SK-N-SH (cell line): Measurements from ENCODE around the gene GATM. TPM values are rescaled to one million over a fixed set of nuclear protein-coding genes. Genes with fewer than 3 reads are reported as not detected.

Experiments
- CTCF ChIA-PET: fragments of 300-600, 350-600 bp; formaldehyde crosslinking; extraction: SDS; loops from one replicate; lab custom pipeline; 2021; lab: Yijun Ruan, JAX
- POLR2A ChIA-PET: fragments of 350-600 bp; sonication (Branson Sonifier 250); formaldehyde crosslinking; extraction: SDS; loops from one replicate; lab custom pipeline; 2020; ENCODE audit warnings: antibody characterized with exemption, inconsistent platforms; lab: Yijun Ruan, JAX
- DNase-seq: peaks from one replicate; pipeline ENCODE4 v3.0.0; 2012
- H2AFZ ChIP-seq: fragments of 200-600 bp; sonication (generic); 2 replicates; pipeline ENCODE4 v1.8.1; 2016; ENCODE audit warnings: antibody characterized with exemption, mild to moderate bottlenecking, low read depth
- H3F3A ChIP-seq: fragments of 200-600 bp; sonication (generic); replicated peaks from 2 replicates; pipeline ENCODE3; 2016; ENCODE audit warnings: antibody characterized with exemption, mild to moderate bottlenecking; ENCODE audit not compliant: insufficient read depth
- H3K27ac ChIP-seq, 2 experiments: fragments of 200-500 bp in 1 of 2; fragments of 200-600 bp in 1 of 2; sonication (Bioruptor generic) in 1 of 2; sonication (generic), shearing (Covaris generic) in 1 of 2; 2 replicates each; pipeline versions ENCODE4 v1.5.1 to v1.6.1; 2014 to 2016; ENCODE audit warnings: low read depth in 2 of 2, inconsistent platforms in 1 of 2, low read length in 1 of 2, mild to moderate bottlenecking in 1 of 2, mixed read lengths in 1 of 2
- H3K27me3 ChIP-seq: fragments of 200-600 bp; sonication (generic), shearing (Covaris generic); 2 replicates; pipeline ENCODE4 v1.6.1; 2016; ENCODE audit warnings: mixed run types; ENCODE audit not compliant: insufficient read depth
- H3K36me3 ChIP-seq, 2 experiments: fragments of 200-500 bp in 1 of 2; fragments of 200-600 bp in 1 of 2; sonication (Bioruptor generic) in 1 of 2; sonication (generic) in 1 of 2; replicated peaks in 1 of 2; 2 replicates each; pipeline versions ENCODE3 to v1.5.1; 2014 to 2016; ENCODE audit warnings: low read length in 1 of 2, mild to moderate bottlenecking in 1 of 2; ENCODE audit not compliant: insufficient read depth in 2 of 2, control insufficient read depth in 1 of 2
- H3K4me1 ChIP-seq, 2 experiments: fragments of 200-500 bp in 1 of 2; fragments of 200-600 bp in 1 of 2; sonication (Bioruptor generic) in 1 of 2; sonication (generic), shearing (Covaris generic) in 1 of 2; 2 replicates each; pipeline versions ENCODE4 v1.5.1 to v1.6.1; 2014 to 2016; ENCODE audit warnings: low read depth in 1 of 2, low read length in 1 of 2, mixed run types in 1 of 2; ENCODE audit not compliant: insufficient read depth in 2 of 2, control insufficient read depth in 1 of 2
- H3K4me2 ChIP-seq: fragments of 200-600 bp; sonication (generic), shearing (Covaris generic); 2 replicates; pipeline ENCODE4 v1.6.1; 2017; ENCODE audit warnings: mixed run types
- H3K4me3 ChIP-seq, 2 experiments: fragments of 200-500 bp in 1 of 2; fragments of 200-600 bp in 1 of 2; sonication (Bioruptor generic) in 1 of 2; sonication (generic), shearing (Covaris generic) in 1 of 2; 2 replicates each; pipeline versions ENCODE4 v1.5.1 to v1.8.1; 2014 to 2016; ENCODE audit warnings: low read depth in 2 of 2, inconsistent platforms in 1 of 2, low read length in 1 of 2, mild to moderate bottlenecking in 1 of 2, mixed read lengths in 1 of 2, moderate library complexity in 1 of 2
- H3K79me2 ChIP-seq: fragments of 200-600 bp; sonication (generic); 2 replicates; pipeline ENCODE4 v1.8.1; 2017; ENCODE audit warnings: mild to moderate bottlenecking; ENCODE audit not compliant: insufficient read depth
- H3K9ac ChIP-seq: fragments of 200-600 bp; sonication (generic); 2 replicates; pipeline ENCODE4 v1.6.1; 2017; ENCODE audit warnings: mixed run types
- H3K9me2 ChIP-seq: fragments of 200-600 bp; sonication (generic); 2 replicates; pipeline ENCODE4 v1.6.1; 2017; ENCODE audit warnings: mixed run types
- H3K9me3 ChIP-seq: fragments of 200-600 bp; sonication (generic); 2 replicates; pipeline ENCODE4 v1.6.1; 2017; ENCODE audit warnings: mixed run types, mild to moderate bottlenecking, moderate library complexity
- H4K20me1 ChIP-seq: fragments of 200-600 bp; sonication (generic); 2 replicates; pipeline ENCODE4 v1.6.1; 2017; ENCODE audit warnings: mild to moderate bottlenecking, mixed run types; ENCODE audit not compliant: insufficient read depth
- EP300 ChIP-seq, 2 experiments: IDR thresholded peaks; 2 replicates each; pipeline versions ENCODE4 v1.4.0 to v1.6.1; 2012; ENCODE audit warnings: borderline replicate concordance in 1 of 2, low read depth in 1 of 2, low read length in 1 of 2
- EZH2phosphoT487 ChIP-seq: fragments of 200-600 bp; sonication (generic); IDR thresholded peaks from 2 replicates; pipeline ENCODE4 v1.6.1; 2017; ENCODE audit warnings: low read depth, mixed run types, mild to moderate bottlenecking, antibody characterized with exemption, moderate library complexity, borderline replicate concordance
- FOXJ3 ChIP-seq: sonication (generic); formaldehyde crosslinking; IDR thresholded peaks from 2 replicates; pipeline ENCODE4 v1.5.1; 2020; ENCODE audit warnings: mild to moderate bottlenecking, missing genetic modification reagents
- NFIC ChIP-seq: IDR thresholded peaks from 2 replicates; pipeline ENCODE4 v1.4.0; 2012; ENCODE audit warnings: borderline replicate concordance
- NRF1 ChIP-seq: IDR thresholded peaks from 2 replicates; pipeline ENCODE4 v1.6.1; 2012; ENCODE audit warnings: low read depth, mild to moderate bottlenecking, low read length
- REST ChIP-seq: IDR thresholded peaks from 2 replicates; pipeline ENCODE4 v1.6.1; 2012; ENCODE audit warnings: mild to moderate bottlenecking, low read depth, low read length, moderate library complexity
- TAF1 ChIP-seq: IDR thresholded peaks from 2 replicates; pipeline ENCODE4 v1.6.1; 2012; ENCODE audit warnings: low read depth, mild to moderate bottlenecking, low read length, moderate library complexity, borderline replicate concordance
- TCF12 ChIP-seq: IDR thresholded peaks from 2 replicates; pipeline ENCODE4 v1.4.0; 2012
- USF1 ChIP-seq: IDR thresholded peaks from 2 replicates; pipeline ENCODE4 v1.4.0; 2012; ENCODE audit warnings: low read depth, borderline replicate concordance
- YY1 ChIP-seq: IDR thresholded peaks from 2 replicates; pipeline ENCODE4 v1.4.0; 2012; ENCODE audit warnings: low read depth, mild to moderate bottlenecking
- ZBTB33 ChIP-seq: IDR thresholded peaks from 2 replicates; pipeline ENCODE4 v1.4.0; 2012; ENCODE audit warnings: low read depth, borderline replicate concordance
- WGBS: methylation state at CpG from one replicate; pipeline ENCODE4 v1.1.6; 2017; ENCODE audit warnings: low lambda C conversion rate; 5-methylcytosine and 5-hydroxymethylcytosine counted together
- polyA plus RNA-seq, 3 experiments: library from polyadenylated mRNA; depleted of rRNA; stranded (reverse); fragments of >200 nt; gene quantifications; 2 replicates each; pipeline ENCODE4 v1.2.3, GENCODE V29; 2012
- TF ChIP-seq, protein P1 (sequence below): fragments of 150-350 bp; IDR thresholded peaks from 2 replicates; pipeline ENCODE4 v1.6.1; 2017; ENCODE audit warnings: antibody characterized with exemption, low read length, low read depth, borderline replicate concordance
- TF ChIP-seq, protein P2 (sequence below): IDR thresholded peaks from 2 replicates; pipeline ENCODE4; 2012

The GATM gene
- polyA plus RNA-seq, 1 of the 3 experiments (the other 2 are of a cell fraction) = 0.58 TPM

DNA sequence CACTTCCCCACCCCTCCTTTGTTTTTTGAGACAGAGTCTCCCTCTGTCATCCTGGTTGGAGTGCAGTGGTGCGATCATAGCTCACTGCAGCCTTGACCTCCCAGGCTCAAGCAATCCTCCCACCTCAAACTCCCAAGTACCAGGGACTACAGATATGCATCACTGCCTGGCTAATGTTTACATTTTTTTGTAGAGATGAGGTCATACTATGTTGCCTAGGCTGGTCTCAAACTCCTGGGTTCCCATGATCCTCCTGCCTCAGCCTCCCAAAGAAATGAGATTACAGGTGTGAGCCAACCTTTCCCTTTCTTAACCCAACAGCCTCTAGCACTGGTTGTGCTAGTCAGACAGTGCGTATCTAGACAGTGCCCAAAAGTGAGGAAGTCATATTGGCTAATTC lies 6.4 kb upstream of the GATM start:
- DNase-seq = no peak
- no peaks in the 10 kb centered on the region for H3K9me3 ChIP-seq
- no peaks in the 10 kb centered on the region for H3F3A ChIP-seq
- H3K79me2 ChIP-seq = no peaks in the 10 kb centered on the region
- POLR2A ChIA-PET = interaction anchor here (1.1 kb wide), 1 partner anchor 105 kb away, joined by 3 read pairs; no protein-coding TSS in a partner anchor
- no peaks in the 10 kb centered on the region for H4K20me1 ChIP-seq
- CTCF ChIA-PET = interaction anchor here (1.9 to 3.5 kb wide), 3 partner anchors 15 to 180 kb away, joined by 7 to 16 read pairs (median 13); no protein-coding TSS in a partner anchor
- no peaks in the 10 kb centered on the region; a peak in 1 of 4 replicates for H3K4me1 ChIP-seq
- H3K36me3 ChIP-seq = no peaks in the 10 kb centered on the region
- no peak overlapping the region for H3K9ac ChIP-seq
- no peak overlapping the region for H2AFZ ChIP-seq
- H3K27ac ChIP-seq = no peak overlapping the region
- TF ChIP-seq FOXJ3 (no peak), NFIC (no peak), TCF12 (no peak), REST (no peak), USF1 (no peak), ZBTB33 (no peak), TAF1 (no peak), NRF1 (no peak), YY1 (no peak), EP300 (IDR thresholded peaks at IDR 0.05; ENCODE audit: borderline replicate concordance in 1 of 2, low read depth in 1 of 2, low read length in 1 of 2) (no peak), EZH2phosphoT487 (no peak)
- TF ChIP-seq, protein P1, sequence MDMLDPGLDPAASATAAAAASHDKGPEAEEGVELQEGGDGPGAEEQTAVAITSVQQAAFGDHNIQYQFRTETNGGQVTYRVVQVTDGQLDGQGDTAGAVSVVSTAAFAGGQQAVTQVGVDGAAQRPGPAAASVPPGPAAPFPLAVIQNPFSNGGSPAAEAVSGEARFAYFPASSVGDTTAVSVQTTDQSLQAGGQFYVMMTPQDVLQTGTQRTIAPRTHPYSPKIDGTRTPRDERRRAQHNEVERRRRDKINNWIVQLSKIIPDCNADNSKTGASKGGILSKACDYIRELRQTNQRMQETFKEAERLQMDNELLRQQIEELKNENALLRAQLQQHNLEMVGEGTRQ = no peak
- TF ChIP-seq, protein P2, sequence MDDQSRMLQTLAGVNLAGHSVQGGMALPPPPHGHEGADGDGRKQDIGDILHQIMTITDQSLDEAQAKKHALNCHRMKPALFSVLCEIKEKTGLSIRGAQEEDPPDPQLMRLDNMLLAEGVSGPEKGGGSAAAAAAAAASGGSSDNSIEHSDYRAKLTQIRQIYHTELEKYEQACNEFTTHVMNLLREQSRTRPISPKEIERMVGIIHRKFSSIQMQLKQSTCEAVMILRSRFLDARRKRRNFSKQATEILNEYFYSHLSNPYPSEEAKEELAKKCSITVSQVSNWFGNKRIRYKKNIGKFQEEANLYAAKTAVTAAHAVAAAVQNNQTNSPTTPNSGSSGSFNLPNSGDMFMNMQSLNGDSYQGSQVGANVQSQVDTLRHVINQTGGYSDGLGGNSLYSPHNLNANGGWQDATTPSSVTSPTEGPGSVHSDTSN = no peak
- no peak overlapping the region for H3K4me3 ChIP-seq
- no peaks in the 10 kb centered on the region; the same call in 1 of the 2 replicates for H3K27me3 ChIP-seq
- H3K9me2 ChIP-seq = no peaks in the 10 kb centered on the region
- H3K4me2 ChIP-seq = no peak overlapping the region
- 80% methylated on average over 2 of the region's 2 CpGs for WGBS
